ENCODE data around the gene RGS10.

GRCh38 chr10:119498889-119499676, 43.4 kb downstream of the RGS10 start:
- no peak for TF ChIP-seq CTCF (IDR thresholded peaks at IDR 0.05)
- no peak for TF ChIP-seq POLR2A (IDR thresholded peaks at IDR 0.05)
